ENCODE data around the gene ETS1.

DNA sequence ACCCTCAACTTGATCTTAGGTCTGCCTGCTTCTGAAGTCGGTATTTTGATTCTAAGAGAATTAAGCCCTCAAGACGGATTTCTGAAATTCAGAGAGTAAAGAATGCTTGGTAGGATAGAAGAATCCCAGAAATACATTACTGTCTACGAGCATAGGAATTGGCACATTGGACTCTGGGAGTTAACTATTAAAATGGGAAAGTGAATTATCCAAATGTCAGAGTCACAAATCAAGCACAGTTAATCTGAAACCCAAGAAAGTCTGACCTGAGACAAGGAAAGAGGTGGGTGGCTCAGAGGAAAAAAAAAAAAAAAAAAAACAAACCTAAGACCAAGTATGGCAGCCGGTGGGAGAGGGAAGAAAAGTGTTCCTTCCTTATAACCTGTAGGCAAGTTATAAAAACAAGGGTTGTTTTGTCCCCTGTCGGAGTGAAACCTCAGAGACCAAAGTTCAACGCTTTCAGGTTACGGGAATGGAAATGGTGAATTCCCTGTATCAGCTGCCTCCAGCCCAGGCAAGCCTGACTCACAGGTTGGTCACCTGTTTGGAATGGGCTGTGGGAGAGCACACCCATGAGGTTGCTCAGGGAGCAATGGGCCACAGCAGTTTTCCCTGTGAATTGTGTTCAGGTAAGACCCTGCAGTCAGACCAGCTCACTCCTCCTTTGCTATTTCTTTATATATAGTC, 139.0 kb downstream of the ETS1 start:
- TF ChIP-seq, protein P1, sequence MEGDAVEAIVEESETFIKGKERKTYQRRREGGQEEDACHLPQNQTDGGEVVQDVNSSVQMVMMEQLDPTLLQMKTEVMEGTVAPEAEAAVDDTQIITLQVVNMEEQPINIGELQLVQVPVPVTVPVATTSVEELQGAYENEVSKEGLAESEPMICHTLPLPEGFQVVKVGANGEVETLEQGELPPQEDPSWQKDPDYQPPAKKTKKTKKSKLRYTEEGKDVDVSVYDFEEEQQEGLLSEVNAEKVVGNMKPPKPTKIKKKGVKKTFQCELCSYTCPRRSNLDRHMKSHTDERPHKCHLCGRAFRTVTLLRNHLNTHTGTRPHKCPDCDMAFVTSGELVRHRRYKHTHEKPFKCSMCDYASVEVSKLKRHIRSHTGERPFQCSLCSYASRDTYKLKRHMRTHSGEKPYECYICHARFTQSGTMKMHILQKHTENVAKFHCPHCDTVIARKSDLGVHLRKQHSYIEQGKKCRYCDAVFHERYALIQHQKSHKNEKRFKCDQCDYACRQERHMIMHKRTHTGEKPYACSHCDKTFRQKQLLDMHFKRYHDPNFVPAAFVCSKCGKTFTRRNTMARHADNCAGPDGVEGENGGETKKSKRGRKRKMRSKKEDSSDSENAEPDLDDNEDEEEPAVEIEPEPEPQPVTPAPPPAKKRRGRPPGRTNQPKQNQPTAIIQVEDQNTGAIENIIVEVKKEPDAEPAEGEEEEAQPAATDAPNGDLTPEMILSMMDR (IDR thresholded peaks at IDR 0.05), result peak in 3 of 4 donors; percentile 18 to 31 (median 26)
- TF ChIP-seq POLR2A (IDR thresholded peaks at IDR 0.05), result peak; percentile 32
